ENCODE results near the gene SNX32. TPM values are rescaled to one million over a fixed set of nuclear protein-coding genes. Genes with fewer than 3 reads are reported as not detected.

Gene SNX32
- total and polyA plus RNA-seq, 2 of the 13 experiments (the other 11 are each of a cell fraction or from before 2014, with no cell fraction given), result 0.09 to 0.34 TPM

DNA sequence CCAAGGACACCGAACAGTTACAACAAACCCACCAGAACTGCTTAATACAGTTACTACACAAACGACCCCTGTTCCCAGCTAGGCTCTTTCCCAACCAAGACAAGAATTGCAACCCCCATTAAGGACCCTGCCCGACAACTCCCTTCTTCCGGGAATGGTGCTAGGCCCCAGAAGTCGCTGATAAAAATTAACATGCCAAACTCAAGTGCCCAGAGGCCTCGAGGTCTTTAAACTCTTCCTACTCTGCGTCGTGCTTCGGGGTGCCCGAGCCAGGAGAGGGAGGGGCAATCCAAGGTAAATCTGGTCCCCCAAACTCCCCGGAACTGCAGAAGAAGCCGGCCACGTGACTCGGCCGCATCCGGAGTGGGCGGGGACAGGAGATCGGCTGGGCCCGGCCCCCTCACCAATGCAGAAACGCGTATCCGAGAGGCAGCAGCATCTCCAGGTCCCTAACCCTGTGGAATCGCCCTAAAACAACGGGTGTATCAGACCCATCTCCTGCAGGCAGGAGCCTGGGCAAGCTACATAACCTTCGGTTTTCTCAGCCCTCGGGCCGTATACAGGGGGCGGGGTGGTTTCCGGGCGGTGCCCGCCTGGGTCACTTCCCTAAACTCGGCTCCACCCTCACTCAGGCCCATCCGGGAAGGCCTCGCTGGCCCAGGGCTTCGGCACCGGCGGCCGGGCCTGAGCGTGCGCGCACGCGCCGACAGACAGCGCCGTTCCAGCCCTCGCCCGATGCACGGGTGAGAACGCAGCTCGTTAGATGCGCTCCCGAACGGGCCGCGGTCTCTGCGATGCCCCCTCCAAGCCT is 23.1 kb downstream of the SNX32 start (continued):
- TF ChIP-seq, protein P1, sequence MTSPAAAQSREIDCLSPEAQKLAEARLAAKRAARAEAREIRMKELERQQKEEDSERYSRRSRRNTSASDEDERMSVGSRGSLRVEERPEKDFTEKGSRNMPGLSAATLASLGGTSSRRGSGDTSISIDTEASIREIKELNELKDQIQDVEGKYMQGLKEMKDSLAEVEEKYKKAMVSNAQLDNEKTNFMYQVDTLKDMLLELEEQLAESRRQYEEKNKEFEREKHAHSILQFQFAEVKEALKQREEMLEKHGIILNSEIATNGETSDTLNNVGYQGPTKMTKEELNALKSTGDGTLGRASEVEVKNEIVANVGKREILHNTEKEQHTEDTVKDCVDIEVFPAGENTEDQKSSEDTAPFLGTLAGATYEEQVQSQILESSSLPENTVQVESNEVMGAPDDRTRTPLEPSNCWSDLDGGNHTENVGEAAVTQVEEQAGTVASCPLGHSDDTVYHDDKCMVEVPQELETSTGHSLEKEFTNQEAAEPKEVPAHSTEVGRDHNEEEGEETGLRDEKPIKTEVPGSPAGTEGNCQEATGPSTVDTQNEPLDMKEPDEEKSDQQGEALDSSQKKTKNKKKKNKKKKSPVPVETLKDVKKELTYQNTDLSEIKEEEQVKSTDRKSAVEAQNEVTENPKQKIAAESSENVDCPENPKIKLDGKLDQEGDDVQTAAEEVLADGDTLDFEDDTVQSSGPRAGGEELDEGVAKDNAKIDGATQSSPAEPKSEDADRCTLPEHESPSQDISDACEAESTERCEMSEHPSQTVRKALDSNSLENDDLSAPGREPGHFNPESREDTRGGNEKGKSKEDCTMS (CRISPR knock-in tag; conservative IDR thresholded peaks at IDR 0.05), result no peak
- no peak for TF ChIP-seq MED8 (CRISPR knock-in tag; IDR thresholded peaks at IDR 0.05; ENCODE audit: insufficient replicate concordance)
- TF ChIP-seq ARNT2 (CRISPR knock-in tag; IDR thresholded peaks at IDR 0.05; ENCODE audit: low read depth), result no peak
- TF ChIP-seq HMGA1 (CRISPR knock-in tag; conservative IDR thresholded peaks at IDR 0.05), result no peak
- peak; percentile 30; the same call in 1 of the 2 replicates for TF ChIP-seq TSC22D2 (CRISPR knock-in tag; IDR thresholded peaks at IDR 0.05; ENCODE audit: borderline replicate concordance)
- TF ChIP-seq GTF2F1 (IDR thresholded peaks at IDR 0.05; ENCODE audit: low read length), result no peak
- TF ChIP-seq GABPB1 (CRISPR knock-in tag; IDR thresholded peaks at IDR 0.05), result peak; percentile 86
- no peak; the same call in 1 of the 2 replicates for TF ChIP-seq KDM5B (CRISPR knock-in tag; IDR thresholded peaks at IDR 0.05; ENCODE audit: borderline replicate concordance)
- TF ChIP-seq ADNP (CRISPR knock-in tag; IDR thresholded peaks at IDR 0.05), result no peak
- no peak for TF ChIP-seq ZNF282 (IDR thresholded peaks at IDR 0.05; ENCODE audit: partially characterized antibody)
- no peak for TF ChIP-seq RELA (CRISPR knock-in tag; IDR thresholded peaks at IDR 0.05)
- no peak for TF ChIP-seq ZBTB20 (CRISPR knock-in tag; IDR thresholded peaks at IDR 0.05; ENCODE audit: borderline replicate concordance, low read depth)
- TF ChIP-seq CAMTA2 (CRISPR knock-in tag; IDR thresholded peaks at IDR 0.05; ENCODE audit: borderline replicate concordance), result no peak
- no peak for TF ChIP-seq TBX2 (CRISPR knock-in tag; IDR thresholded peaks at IDR 0.05; ENCODE audit: borderline replicate concordance)
- no peak for TF ChIP-seq NAIF1 (CRISPR knock-in tag; IDR thresholded peaks at IDR 0.05; ENCODE audit: borderline replicate concordance)
- TF ChIP-seq GATAD1 (CRISPR knock-in tag; IDR thresholded peaks at IDR 0.05), result peak; percentile 68
- no peak for TF ChIP-seq JUND (CRISPR knock-in tag; IDR thresholded peaks at IDR 0.05)
- no peak for TF ChIP-seq ATF7 (IDR thresholded peaks at IDR 0.05)
- peak; percentile 67; the same call in 1 of the 2 replicates for TF ChIP-seq ATF7 (CRISPR knock-in tag; IDR thresholded peaks at IDR 0.05)
- TF ChIP-seq, protein P2, sequence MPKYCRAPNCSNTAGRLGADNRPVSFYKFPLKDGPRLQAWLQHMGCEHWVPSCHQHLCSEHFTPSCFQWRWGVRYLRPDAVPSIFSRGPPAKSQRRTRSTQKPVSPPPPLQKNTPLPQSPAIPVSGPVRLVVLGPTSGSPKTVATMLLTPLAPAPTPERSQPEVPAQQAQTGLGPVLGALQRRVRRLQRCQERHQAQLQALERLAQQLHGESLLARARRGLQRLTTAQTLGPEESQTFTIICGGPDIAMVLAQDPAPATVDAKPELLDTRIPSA (CRISPR knock-in tag; IDR thresholded peaks at IDR 0.05; ENCODE audit: borderline replicate concordance), result 0 out of 2 replicates have a peak, but pooled peaks have one; percentile 50
- TF ChIP-seq ISL2 (CRISPR knock-in tag; IDR thresholded peaks at IDR 0.05), result 0 out of 2 replicates have a peak, but pooled peaks have one; percentile 17
- no peak for TF ChIP-seq ZFP41 (CRISPR knock-in tag; IDR thresholded peaks at IDR 0.05; ENCODE audit: borderline replicate concordance)
- TF ChIP-seq SRF (IDR thresholded peaks at IDR 0.05; ENCODE audit: low read depth, low read length), result no peak
- TF ChIP-seq, protein P3, sequence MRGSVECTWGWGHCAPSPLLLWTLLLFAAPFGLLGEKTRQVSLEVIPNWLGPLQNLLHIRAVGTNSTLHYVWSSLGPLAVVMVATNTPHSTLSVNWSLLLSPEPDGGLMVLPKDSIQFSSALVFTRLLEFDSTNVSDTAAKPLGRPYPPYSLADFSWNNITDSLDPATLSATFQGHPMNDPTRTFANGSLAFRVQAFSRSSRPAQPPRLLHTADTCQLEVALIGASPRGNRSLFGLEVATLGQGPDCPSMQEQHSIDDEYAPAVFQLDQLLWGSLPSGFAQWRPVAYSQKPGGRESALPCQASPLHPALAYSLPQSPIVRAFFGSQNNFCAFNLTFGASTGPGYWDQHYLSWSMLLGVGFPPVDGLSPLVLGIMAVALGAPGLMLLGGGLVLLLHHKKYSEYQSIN (CRISPR knock-in tag; IDR thresholded peaks at IDR 0.05; ENCODE audit: borderline replicate concordance), result no peak
- TF ChIP-seq ZNF335 (CRISPR knock-in tag; IDR thresholded peaks at IDR 0.05), result no peak; the same call in 1 of the 2 replicates
